Activated B cell treated with CpG ODN at 0.5 μM for 24 hours (primary cell): Measurements from ENCODE around the gene ZFAND4. TPM values are rescaled to one million over a fixed set of nuclear protein-coding genes. Genes with fewer than 3 reads are reported as not detected.
A peak's percentile ranks its signal among the peaks of the same experiment; 100 is the strongest.
"Not testable (repeated sequence)": the region's sequence is repeated elsewhere in the genome, so short reads cannot be mapped to it uniquely, and the experiment has no call there.

ENCODE experiments used
- ATAC-seq: fragments of 200-7000 bp; cut with Tn5 transposase; one replicate; pipeline ENCODE4 v1.10.0; 2021; ENCODE audit warnings: low read depth, mild to moderate bottlenecking, moderate library complexity
- CTCF ChIA-PET: fragments of 350-600 bp; sonication (Branson Sonifier 250); formaldehyde crosslinking; loops from one replicate; lab custom pipeline; 2021; ENCODE audit warnings: antibody characterized with exemption; lab: Charles Lee
- POLR2A ChIA-PET: fragments of 350-600 bp; sonication (Branson Sonifier 250); formaldehyde crosslinking; loops from one replicate; lab custom pipeline; 2021; ENCODE audit warnings: antibody characterized with exemption; lab: Charles Lee
- DNase-seq: peaks from one replicate; pipeline ENCODE4 v3.0.0; 2022
- H3K27ac Mint-ChIP-seq: one replicate; pipeline ENCODE4 v1.8.0; 2020; ENCODE audit warnings: mixed read lengths
- H3K27me3 Mint-ChIP-seq: one replicate; pipeline ENCODE4 v1.8.0; 2021; ENCODE audit warnings: mixed read lengths
- H3K36me3 Mint-ChIP-seq: one replicate; pipeline ENCODE4 v1.8.0; 2021; ENCODE audit warnings: low read depth, mixed read lengths
- H3K4me1 Mint-ChIP-seq: one replicate; pipeline ENCODE4 v1.8.0; 2021; ENCODE audit warnings: mixed read lengths
- H3K4me3 Mint-ChIP-seq: one replicate; pipeline ENCODE4 v1.8.0; 2020; ENCODE audit warnings: mild to moderate bottlenecking, mixed read lengths
- H3K9me3 Mint-ChIP-seq: one replicate; pipeline ENCODE4 v1.8.0; 2020; ENCODE audit warnings: mixed read lengths
- CTCF ChIP-seq: fragments of 200-600 bp; IDR thresholded peaks from one replicate; pipeline ENCODE4 v1.8.0; 2022; ENCODE audit warnings: antibody characterized with exemption, mild to moderate bottlenecking
- intact Hi-C: fragments of 100-400 bp; cut with micrococcal nuclease; formaldehyde crosslinking; loops from one replicate; pipeline ENCODE4 v1.15.1; 2024
- total RNA-seq: library from RNA; stranded (reverse); gene quantifications from 2 replicates; pipeline ENCODE4 v1.2.3, GENCODE V29; 2022

Gene ZFAND4
- total RNA-seq, 1 donor from 2014 or later: 22.1 TPM

DNA sequence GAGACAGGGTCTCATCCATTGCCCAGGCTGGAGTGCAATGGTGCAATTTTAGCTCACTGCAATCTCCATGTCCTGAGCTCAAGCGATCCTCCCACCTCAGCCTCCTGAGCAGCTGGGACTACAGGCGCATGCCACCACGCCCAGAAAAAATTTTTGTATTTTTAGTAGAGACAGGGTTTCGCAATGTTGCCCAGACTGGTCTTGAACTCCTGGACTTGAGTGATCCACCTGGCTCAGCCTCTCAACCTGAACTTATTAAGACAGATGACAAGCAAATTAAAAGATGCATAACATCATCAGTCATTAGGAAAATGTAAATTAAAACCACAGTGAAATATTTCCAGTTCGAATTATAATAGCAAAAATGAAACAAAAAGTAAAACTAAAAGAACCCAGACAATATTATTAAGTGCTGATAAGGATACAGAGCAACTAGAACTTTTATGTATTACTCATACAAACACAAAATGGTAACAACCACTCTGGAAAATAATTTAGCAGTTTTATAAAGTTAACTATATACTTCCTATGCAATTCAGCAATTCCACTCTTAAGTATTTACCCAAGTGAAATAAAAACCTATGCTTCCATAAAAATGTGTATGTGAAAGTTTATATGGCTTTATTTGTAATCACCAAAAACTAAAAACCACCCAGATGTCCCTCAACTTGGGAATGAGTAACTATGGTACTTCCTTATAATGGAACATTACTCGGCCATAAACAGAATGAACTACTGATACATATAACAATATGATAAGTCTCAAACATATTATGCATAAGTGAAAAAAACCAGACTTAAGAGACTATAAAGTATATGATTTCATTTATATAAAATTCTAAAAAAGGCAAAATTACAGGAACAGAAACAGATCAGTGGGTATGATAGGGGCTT is 15.3 kb downstream of the ZFAND4 start:
- peaks cover 43% of the 10 kb centered on the region for H3K4me1 Mint-ChIP-seq
- no peak for DNase-seq

DNA sequence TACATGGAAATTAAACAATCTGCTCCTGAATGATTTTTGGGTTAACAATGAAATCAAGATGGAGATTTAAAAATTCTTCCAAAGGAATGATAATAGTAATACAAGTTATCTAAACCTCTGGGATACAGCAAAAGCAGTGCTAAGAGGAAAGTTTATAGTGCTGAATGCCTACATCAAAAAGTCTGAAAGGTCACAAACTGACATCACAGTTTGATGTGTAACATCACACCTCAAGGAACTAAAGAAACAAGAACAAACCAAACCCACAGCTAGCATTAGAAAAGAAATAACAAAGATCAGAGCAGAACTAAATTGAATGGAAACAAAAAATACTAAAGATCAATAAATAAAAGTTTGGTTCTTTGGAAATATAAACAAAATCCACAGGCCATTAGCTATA is 17.4 kb downstream of the ZFAND4 start:
- POLR2A ChIA-PET: no interaction called here
- H3K4me3 Mint-ChIP-seq: no peak overlapping the region
- intact Hi-C loops: no loop called here
- no peak for DNase-seq
- peaks cover 13% of the 10 kb centered on the region for H3K9me3 Mint-ChIP-seq
- H3K4me1 Mint-ChIP-seq: peaks cover 42% of the 10 kb centered on the region
- TF ChIP-seq CTCF: no peak
- ATAC-seq: no peak
- CTCF ChIA-PET: no interaction called here
- no peak overlapping the region for H3K27ac Mint-ChIP-seq
- H3K36me3 Mint-ChIP-seq: peaks cover 60% of the 10 kb centered on the region
- H3K27me3 Mint-ChIP-seq: no peaks in the 10 kb centered on the region

More for the DNA sequence above, 15.3 kb downstream of the ZFAND4 start:
- no peak for TF ChIP-seq CTCF
- ChIA-PET CTCF (no interaction called here), POLR2A (interaction anchor here (0.7 kb wide), 1 partner anchor 12 kb away, joined by 3 read pairs; no protein-coding TSS in a partner anchor)
- peak; percentile 40 for ATAC-seq
- Mint-ChIP-seq H3K4me3 (no peak overlapping the region), H3K9me3 (peaks cover 19% of the 10 kb centered on the region), H3K36me3 (peaks cover 69% of the 10 kb centered on the region), H3K27ac (peak overlapping the region; percentile 53), H3K27me3 (no peaks in the 10 kb centered on the region)
- intact Hi-C loops: no loop called here

- H3K27ac Mint-ChIP-seq, H3K4me3 Mint-ChIP-seq, H3K27me3 Mint-ChIP-seq, DNase-seq, intact Hi-C loops, CTCF ChIA-PET, ATAC-seq: not testable (repeated sequence)
- Mint-ChIP-seq H3K36me3 (peaks cover 59% of the 10 kb centered on the region), H3K9me3 (peaks cover 13% of the 10 kb centered on the region), H3K4me1 (peaks cover 42% of the 10 kb centered on the region)
- POLR2A ChIA-PET: interaction anchor here (0.8 kb wide), 1 partner anchor 193 kb away, joined by 3 read pairs; no protein-coding TSS in a partner anchor
These were observed 17.8 kb downstream of the ZFAND4 start for GRCh38 chr10:45654753-45655141.

DNA sequence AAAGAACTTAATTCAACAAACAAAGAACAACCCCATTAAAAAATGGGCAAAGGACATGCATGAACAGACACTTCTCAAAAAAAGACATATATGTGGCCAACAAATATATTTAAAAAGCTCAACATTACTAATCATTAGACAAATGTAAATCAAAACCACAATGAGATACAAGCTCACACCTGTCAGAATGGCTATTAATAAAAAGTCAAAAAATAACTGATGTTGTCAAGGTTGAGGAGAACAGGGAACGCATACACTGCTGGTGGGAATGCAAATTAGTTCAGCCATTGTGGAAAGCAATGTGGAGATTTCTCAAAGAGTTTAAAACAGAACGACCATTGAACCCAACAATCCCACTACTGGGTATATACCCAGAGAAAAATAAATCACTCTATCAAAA is 19.1 kb downstream of the ZFAND4 start:
- H3K4me3 Mint-ChIP-seq: no peak overlapping the region
- peaks cover 8% of the 10 kb centered on the region for H3K9me3 Mint-ChIP-seq
- POLR2A ChIA-PET: no interaction called here
- DNase-seq (no peak), ATAC-seq (peak; percentile 25)
- CTCF ChIA-PET: no interaction called here
- H3K36me3 Mint-ChIP-seq: peaks cover 58% of the 10 kb centered on the region
- H3K27me3 Mint-ChIP-seq: no peaks in the 10 kb centered on the region
- H3K27ac Mint-ChIP-seq: peak overlapping the region; percentile 26
- H3K4me1 Mint-ChIP-seq: peaks cover 42% of the 10 kb centered on the region
- TF ChIP-seq CTCF: no peak
- intact Hi-C loops: no loop called here

DNA sequence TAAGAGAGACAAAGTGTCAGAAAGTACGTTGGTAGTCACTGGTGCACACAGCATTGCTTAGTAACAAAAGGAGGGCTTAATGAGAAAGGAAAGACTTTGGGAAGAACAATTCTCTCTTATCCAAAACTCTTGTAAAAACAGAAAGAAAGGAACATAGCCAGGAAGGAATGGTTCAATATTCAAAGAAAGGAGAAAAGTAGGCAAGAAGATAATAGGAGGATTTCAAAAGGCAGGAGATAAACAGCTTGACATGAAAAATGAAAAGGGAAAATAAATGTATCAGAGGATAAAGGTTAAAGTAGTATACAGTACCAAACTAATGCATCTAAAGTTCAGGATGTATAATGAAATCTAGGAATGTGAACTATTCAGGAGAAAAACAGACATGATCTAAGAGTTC is 20.1 kb downstream of the ZFAND4 start:
- TF ChIP-seq CTCF: no peak
- Mint-ChIP-seq H3K4me1 (peaks cover 39% of the 10 kb centered on the region), H3K27ac (no peak overlapping the region), H3K27me3 (no peaks in the 10 kb centered on the region), H3K4me3 (no peak overlapping the region), H3K36me3 (peaks cover 59% of the 10 kb centered on the region), H3K9me3 (peaks cover 3% of the 10 kb centered on the region)
- ATAC-seq: no peak
- DNase-seq: no peak
- CTCF ChIA-PET: no interaction called here
- POLR2A ChIA-PET: no interaction called here
- intact Hi-C loops: no loop called here
